Psoas muscle (tissue), 8 donors: ENCODE data around the gene DTWD2. TPM values are rescaled to one million over a fixed set of nuclear protein-coding genes. Genes with fewer than 3 reads are reported as not detected.

Experiments used
- ATAC-seq, 4 donors: fragments of 200-7000 bp; cut with Tn5 transposase; one replicate each; pipeline ENCODE4 v1.9.1; 2020; ENCODE audit warnings: moderate library complexity in 3 of 4, mild to moderate bottlenecking in 2 of 4
- DNase-seq, 2 donors: peaks; one replicate each; pipeline ENCODE4 v3.0.0-alpha.2; 2020
- H3K27ac ChIP-seq: fragments of 200-600 bp; one replicate; pipeline ENCODE4 v1.8.0; 2022
- H3K27me3 ChIP-seq, 3 donors: fragments of 200-600 bp in 1 of 3; one replicate each; pipeline versions ENCODE4 v1.6.1 to v1.8.0; 2013 to 2022; ENCODE audit warnings: low read length in 2 of 3, mild to moderate bottlenecking in 2 of 3, moderate library complexity in 1 of 3; ENCODE audit not compliant: insufficient read depth in 3 of 3
- H3K36me3 ChIP-seq, 2 donors: fragments of 200-600 bp in 1 of 2; one replicate each; pipeline versions ENCODE4 v1.6.1 to v1.8.0; 2013 to 2022; ENCODE audit warnings: low read depth in 1 of 2, mild to moderate bottlenecking in 1 of 2, moderate library complexity in 1 of 2; ENCODE audit not compliant: insufficient read depth in 1 of 2
- H3K4me1 ChIP-seq: fragments of 200-600 bp; one replicate; pipeline ENCODE4 v1.8.0; 2022
- H3K4me3 ChIP-seq: fragments of 200-600 bp; one replicate; pipeline ENCODE4 v1.8.0; 2022; ENCODE audit warnings: mild to moderate bottlenecking
- H3K9me3 ChIP-seq: fragments of 200-600 bp; one replicate; pipeline ENCODE4 v1.8.0; 2022
- CTCF ChIP-seq: fragments of 200-600 bp; IDR thresholded peaks from one replicate; pipeline ENCODE4 v1.8.0; 2022; ENCODE audit warnings: antibody characterized with exemption
- WGBS, 3 donors: extraction: QIAGEN DNeasy Blood & Tissue Kit; methylation state at CpG; one replicate each; pipeline versions ENCODE4 v1.1.6 to v1.1.7; 2013; 5-methylcytosine and 5-hydroxymethylcytosine counted together
- intact Hi-C, 2 donors: fragments of 100-400 bp; cut with DNase I; formaldehyde crosslinking; loops; one replicate each; pipeline versions ENCODE4 v1.11.0 to v1.14.2; 2022
- polyA plus RNA-seq, 3 donors: library from polyadenylated mRNA; stranded (reverse); fragments of 200-250 nt; gene quantifications; one replicate each; pipeline ENCODE4 v1.2.3, GENCODE V29; 2013
- total RNA-seq, 4 donors: library from RNA; stranded (reverse); fragmentation: NEBNext Ultra II Directional in 2 of 4; extraction: Animal tissue kit (Norgen Biotek cat#: 25700) in 2 of 4; gene quantifications; one replicate each; pipeline versions ENCODE4 v1.2.1 to v1.2.4, GENCODE V29; 2021 to 2023
- donor health status: healthy with polysubstance abuse.
- donor health status: DM: no; HTN: no; CAD: no; lungs with moderate emphysema.
- donor health status: Bipolar disorder and iron deficiency.
- donor health status: healthy.
- donor health status: DM: yes; HTN: yes; CAD: no.
- donor health status: DM: no; HTN: no; CAD: no.
- donor health status: DM: no; HTN: no; CAD: no.
- donor health status: DM: yes; HTN: yes; CAD: no.

The DTWD2 gene
- total and polyA plus RNA-seq, 7 donors, result 1.4 to 9.3 (median 5.5) TPM

- no peaks in the 10 kb centered on the region for H3K27me3 ChIP-seq
- intact Hi-C loops, result no loop called here
- no peak for TF ChIP-seq CTCF
- no peaks in the 10 kb centered on the region for H3K9me3 ChIP-seq
- no peak for DNase-seq
- WGBS, 3 donors, result 68 to 83% (median 79%) methylated on average over 1 of the region's 1 CpG
- H3K4me3 ChIP-seq, result no peak overlapping the region
- no peak for ATAC-seq
- no peaks in the 10 kb centered on the region for H3K36me3 ChIP-seq
- H3K27ac ChIP-seq, result no peak overlapping the region
- H3K4me1 ChIP-seq, result no peaks in the 10 kb centered on the region
These were observed 31.2 kb upstream of the DTWD2 start for GRCh38 chr5:119019501-119019900.

- H3K27ac ChIP-seq, result no peak overlapping the region
These were observed 29.6 kb upstream of the DTWD2 start for GRCh38 chr5:119017994-119018393.

GRCh38 chr5:119016125-119016774, 27.9 kb upstream of the DTWD2 start:
- DNase-seq, result no peak
- intact Hi-C loops, result no loop called here
- no peak for TF ChIP-seq CTCF
- WGBS, 3 donors, result 92 to 97% (median 93%) methylated on average over 7 of the region's 7 CpGs
- H3K4me1 ChIP-seq, result no peaks in the 10 kb centered on the region
- ATAC-seq, result no peak
- no peaks in the 10 kb centered on the region for H3K9me3 ChIP-seq
- no peaks in the 10 kb centered on the region for H3K36me3 ChIP-seq
- no peak overlapping the region for H3K27ac ChIP-seq
- H3K4me3 ChIP-seq, result no peak overlapping the region
- no peaks in the 10 kb centered on the region for H3K27me3 ChIP-seq

More at GRCh38 chr5:119017994-119018393, 29.6 kb upstream of the DTWD2 start:
- no peak overlapping the region for H3K4me3 ChIP-seq
- no peaks in the 10 kb centered on the region for H3K4me1 ChIP-seq
- WGBS, 3 donors, result 63 to 83% (median 81%) methylated on average over 2 of the region's 2 CpGs
- no peaks in the 10 kb centered on the region for H3K27me3 ChIP-seq
- intact Hi-C loops, result no loop called here
- no peak for TF ChIP-seq CTCF
- DNase-seq (no peak), ATAC-seq (no peak)
- H3K9me3 ChIP-seq, result no peaks in the 10 kb centered on the region
- H3K36me3 ChIP-seq, result no peaks in the 10 kb centered on the region

GRCh38 chr5:119011186-119011585, 22.8 kb upstream of the DTWD2 start:
- no peak for TF ChIP-seq CTCF
- 91 to 96% (median 96%) methylated on average over 13 of the region's 13 CpGs for WGBS, 3 donors
- DNase-seq (no peak), ATAC-seq (no peak)
- Histone ChIP-seq H3K4me1 (no peaks in the 10 kb centered on the region), H3K4me3 (no peak overlapping the region), H3K9me3 (no peaks in the 10 kb centered on the region), H3K27ac (no peak overlapping the region), H3K36me3 (no peaks in the 10 kb centered on the region), H3K27me3 (no peaks in the 10 kb centered on the region)
- intact Hi-C loops, result no loop called here

GRCh38 chr5:119010206-119010605, 21.9 kb upstream of the DTWD2 start:
- Histone ChIP-seq H3K9me3 (no peaks in the 10 kb centered on the region), H3K4me3 (no peak overlapping the region), H3K27me3 (no peaks in the 10 kb centered on the region), H3K27ac (no peak overlapping the region), H3K4me1 (no peaks in the 10 kb centered on the region), H3K36me3 (no peaks in the 10 kb centered on the region)
- intact Hi-C loops, result no loop called here
- ATAC-seq (no peak), DNase-seq (no peak)
- 87 to 92% (median 92%) methylated on average over 6 of the region's 6 CpGs for WGBS, 3 donors
- no peak for TF ChIP-seq CTCF
